ENCODE data around the gene REG3A. TPM values are rescaled to one million over a fixed set of nuclear protein-coding genes. Genes with fewer than 3 reads are reported as not detected.

REG3A gene
- total RNA-seq, 1 experiment from 2014 or later = not detected

DNA sequence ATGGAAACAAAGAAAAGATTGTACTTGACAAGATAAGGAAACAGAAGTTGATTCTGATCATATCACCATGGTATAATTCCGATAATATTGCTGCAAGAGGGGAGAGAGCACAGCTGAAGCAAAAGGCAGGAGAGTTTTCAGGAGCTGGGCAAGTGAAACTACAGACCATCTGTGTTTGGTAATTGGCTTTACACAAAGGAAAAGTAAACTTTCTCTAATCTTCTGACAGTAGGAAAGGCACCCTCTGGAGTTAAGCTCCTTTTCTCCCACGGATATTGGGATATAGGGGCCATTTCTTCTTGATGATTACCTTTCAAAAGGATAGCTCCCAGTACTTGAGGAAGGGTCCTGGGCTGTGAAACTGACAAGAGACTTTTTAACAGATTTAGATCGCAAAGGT lies 29.9 kb upstream of the REG3A start:
- Histone ChIP-seq H3K4me1 (ENCODE audit: insufficient read depth, low read length) (no peaks in the 10 kb centered on the region), H2BK5ac (ENCODE audit: insufficient read length, low read length) (no peak overlapping the region), H4K91ac (ENCODE audit: insufficient read length, low read depth, low read length) (no peak overlapping the region), H2AK5ac (ENCODE audit: insufficient read length, low read length) (no peak overlapping the region), H3K14ac (ENCODE audit: insufficient read depth, low read length) (no peak overlapping the region), H3K23ac (ENCODE audit: insufficient read length, low read depth, low read length) (no peak overlapping the region), H2BK12ac (ENCODE audit: insufficient read length, low read depth, low read length) (no peak overlapping the region), H2AFZ (ENCODE audit: low read length) (no peak overlapping the region), H2BK120ac (ENCODE audit: low read depth, low read length, poor library complexity, severe bottlenecking) (no peak overlapping the region), H3K9me3 (ENCODE audit: control insufficient read depth, low read depth, low read length) (no peaks in the 10 kb centered on the region), H4K5ac (ENCODE audit: insufficient read length, low read depth, low read length) (no peak overlapping the region), H3T11ph (ENCODE audit: low read length) (no peak overlapping the region), H3K9ac (ENCODE audit: extremely low read depth, insufficient read length, low read length) (no peak overlapping the region), H3K56ac (ENCODE audit: insufficient read length, low read depth, low read length) (no peak overlapping the region), H2BK15ac (ENCODE audit: low read depth, low read length) (no peak overlapping the region), H3K79me1 (ENCODE audit: insufficient read depth, low read depth, low read length, poor library complexity, severe bottlenecking) (no peaks in the 10 kb centered on the region), H3K4me2 (ENCODE audit: insufficient read depth, insufficient read length, low read length) (no peak overlapping the region), H4K20me1 (ENCODE audit: control insufficient read depth, insufficient read depth, insufficient read length) (no peaks in the 10 kb centered on the region), H3K27ac (ENCODE audit: insufficient read length, low read depth, low read length) (no peak overlapping the region), H3K23me2 (ENCODE audit: insufficient read length, low read depth, low read length, poor library complexity, severe bottlenecking) (no peaks in the 10 kb centered on the region), H2BK20ac (ENCODE audit: low read depth, low read length, poor library complexity, severe bottlenecking) (no peak overlapping the region), H3K18ac (ENCODE audit: insufficient read length, low read depth, low read length) (no peak overlapping the region), H3K4ac (ENCODE audit: low read depth, low read length) (no peak overlapping the region), H3K79me2 (ENCODE audit: insufficient read depth, low read length) (no peaks in the 10 kb centered on the region), H4K8ac (replicated peaks; ENCODE audit: insufficient read length, low read depth, low read length) (no peak overlapping the region), H3K27me3 (ENCODE audit: insufficient read depth, low read length) (no peaks in the 10 kb centered on the region)
- Mint-ChIP-seq H3K27me3 (ENCODE audit: low read depth) (peaks cover 81% of the 10 kb centered on the region), H3K36me3 (ENCODE audit: insufficient read depth in 1 of 3, low read depth in 3 of 3) (no peaks in the 10 kb centered on the region), H3K4me1 (peaks cover 7 to 19% of the 10 kb centered on the region in 2 experiments), H3K4me3 (no peak overlapping the region), H3K27ac (peak overlapping the region in 1 of 3 experiments; percentile 12; a peak in 1 of 7 replicates), H3K9me3 (peaks cover 0 to 6% of the 10 kb centered on the region in 2 experiments; a peak in 2 of 5 replicates)
- no peak for DNase-seq
- TF ChIP-seq, protein P1, sequence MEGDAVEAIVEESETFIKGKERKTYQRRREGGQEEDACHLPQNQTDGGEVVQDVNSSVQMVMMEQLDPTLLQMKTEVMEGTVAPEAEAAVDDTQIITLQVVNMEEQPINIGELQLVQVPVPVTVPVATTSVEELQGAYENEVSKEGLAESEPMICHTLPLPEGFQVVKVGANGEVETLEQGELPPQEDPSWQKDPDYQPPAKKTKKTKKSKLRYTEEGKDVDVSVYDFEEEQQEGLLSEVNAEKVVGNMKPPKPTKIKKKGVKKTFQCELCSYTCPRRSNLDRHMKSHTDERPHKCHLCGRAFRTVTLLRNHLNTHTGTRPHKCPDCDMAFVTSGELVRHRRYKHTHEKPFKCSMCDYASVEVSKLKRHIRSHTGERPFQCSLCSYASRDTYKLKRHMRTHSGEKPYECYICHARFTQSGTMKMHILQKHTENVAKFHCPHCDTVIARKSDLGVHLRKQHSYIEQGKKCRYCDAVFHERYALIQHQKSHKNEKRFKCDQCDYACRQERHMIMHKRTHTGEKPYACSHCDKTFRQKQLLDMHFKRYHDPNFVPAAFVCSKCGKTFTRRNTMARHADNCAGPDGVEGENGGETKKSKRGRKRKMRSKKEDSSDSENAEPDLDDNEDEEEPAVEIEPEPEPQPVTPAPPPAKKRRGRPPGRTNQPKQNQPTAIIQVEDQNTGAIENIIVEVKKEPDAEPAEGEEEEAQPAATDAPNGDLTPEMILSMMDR (conservative IDR thresholded peaks at IDR 0.05) = no peak
- no CpG with 5 or more reads among the region's 3 CpGs for WGBS (ENCODE audit: extremely low coverage, insufficient read length, low lambda C conversion rate)

All from H9 (cell line).